GM19099 (cell line): ENCODE measurements around the gene EXT2.

Experiments used
- POLR2A ChIP-seq: IDR thresholded peaks from 3 replicates; pipeline ENCODE4 v1.6.1; 2011; ENCODE audit warnings: low read depth; ENCODE audit not compliant: insufficient read length; ENCODE audit errors: extremely low read depth

The EXT2 gene

DNA sequence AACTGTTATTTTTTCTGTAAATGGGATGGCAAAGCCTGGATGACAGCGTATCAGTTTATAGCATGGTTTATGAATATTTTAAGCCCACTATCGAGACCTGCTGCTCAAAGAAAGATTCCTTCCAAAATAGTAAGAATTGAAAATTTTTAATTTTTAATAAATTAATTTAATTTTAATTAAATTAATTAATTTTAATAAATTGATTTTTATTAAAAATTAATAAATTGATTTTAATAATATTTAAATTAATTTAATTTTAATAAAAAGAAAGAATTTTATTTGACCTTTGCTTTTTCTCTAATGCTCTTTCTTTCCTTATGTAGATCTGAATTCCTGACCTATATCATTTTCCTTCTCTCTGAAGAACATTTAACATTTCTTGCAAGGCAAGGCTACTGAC, 62.9 kb downstream of the EXT2 start:
- no peak for TF ChIP-seq POLR2A

DNA sequence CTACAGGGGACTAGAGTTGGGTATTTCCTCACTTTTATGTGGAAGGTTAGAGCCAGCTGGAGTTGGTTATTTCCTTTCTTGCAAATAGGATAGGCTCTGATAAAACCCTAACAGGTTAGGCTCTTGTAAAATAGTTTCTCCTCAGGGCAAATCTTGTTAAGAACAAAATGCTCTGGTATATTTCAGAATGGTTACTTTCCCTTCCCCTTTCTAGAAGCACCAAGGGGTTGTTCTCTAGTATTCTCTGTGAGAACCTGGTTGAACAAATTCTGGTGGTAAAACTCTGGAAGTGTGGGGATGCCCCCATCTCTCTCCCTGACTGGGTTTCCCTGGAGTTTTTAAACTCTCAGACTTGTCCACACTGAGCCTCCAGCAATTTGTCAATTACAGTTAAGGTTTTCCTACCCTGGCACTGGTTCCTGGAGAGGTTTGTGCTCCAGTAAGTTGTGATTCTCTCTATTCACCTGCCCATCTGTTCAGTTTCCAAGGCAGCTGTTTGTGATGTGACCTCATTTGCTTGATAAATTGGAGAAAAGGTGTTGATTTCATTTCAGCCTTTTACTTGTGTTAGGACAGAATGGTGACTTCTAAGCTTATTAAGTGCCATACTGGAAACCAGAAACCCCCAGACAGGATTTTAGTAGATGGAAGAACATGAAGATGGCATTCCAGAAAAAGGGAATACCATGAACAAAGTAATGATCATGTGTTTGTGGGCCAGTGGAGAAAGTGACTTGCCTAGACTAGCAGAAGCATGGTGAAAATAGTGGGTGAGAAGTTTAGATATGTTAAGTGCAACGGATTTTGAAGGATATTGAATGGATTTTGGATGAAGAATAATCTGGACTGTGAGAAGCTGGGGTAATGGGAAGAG, 64.6 kb downstream of the EXT2 start:
- no peak for TF ChIP-seq POLR2A

DNA sequence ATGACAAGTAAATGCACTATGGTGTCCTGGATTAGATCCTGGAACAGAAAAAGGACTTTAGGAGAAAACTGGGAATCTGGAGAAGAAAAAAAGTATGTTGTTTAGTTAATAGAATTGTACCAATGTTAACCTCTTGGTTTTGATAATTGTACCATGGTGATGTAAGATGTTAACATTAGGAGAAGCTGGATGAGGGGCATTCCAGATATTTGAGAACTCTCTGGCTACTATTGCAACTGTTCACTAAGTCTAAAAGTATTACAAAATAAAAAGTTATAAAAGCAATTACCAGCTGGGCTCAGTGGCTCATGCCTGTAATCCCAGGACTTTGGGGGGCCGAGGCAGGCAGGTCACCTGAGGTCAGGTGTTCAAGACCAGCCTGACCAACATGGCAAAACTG, 66.5 kb downstream of the EXT2 start:
- TF ChIP-seq POLR2A = no peak

DNA sequence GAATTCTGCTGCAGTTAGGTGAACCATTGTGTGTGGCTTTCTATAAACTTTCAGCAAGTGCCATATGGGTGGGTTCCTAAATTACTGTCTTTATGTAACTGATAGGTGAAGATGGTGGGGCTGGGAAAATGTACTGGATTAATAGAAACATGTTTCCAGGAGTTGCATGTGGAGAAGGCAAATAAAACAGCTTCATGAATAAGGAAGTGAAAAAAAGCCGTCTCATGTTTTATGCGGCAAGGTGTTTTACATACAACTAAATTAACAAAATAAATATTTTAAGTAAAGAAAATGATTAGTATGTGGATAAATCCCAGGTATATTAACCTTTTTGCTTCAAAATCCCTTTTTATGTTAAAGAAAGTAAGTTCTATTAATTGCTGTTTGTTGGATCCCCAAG, 67.2 kb downstream of the EXT2 start:
- no peak for TF ChIP-seq POLR2A

- no peak for TF ChIP-seq POLR2A
These were observed 70.0 kb downstream of the EXT2 start for GRCh38 chr11:44165432-44165831.

- TF ChIP-seq POLR2A = no peak
These were observed 71.6 kb downstream of the EXT2 start for GRCh38 chr11:44167046-44167445.

- no peak for TF ChIP-seq POLR2A
These were observed 76.0 kb downstream of the EXT2 start for GRCh38 chr11:44171518-44171917.

GRCh38 chr11:44172966-44173365, 77.5 kb downstream of the EXT2 start:
- no peak for TF ChIP-seq POLR2A

DNA sequence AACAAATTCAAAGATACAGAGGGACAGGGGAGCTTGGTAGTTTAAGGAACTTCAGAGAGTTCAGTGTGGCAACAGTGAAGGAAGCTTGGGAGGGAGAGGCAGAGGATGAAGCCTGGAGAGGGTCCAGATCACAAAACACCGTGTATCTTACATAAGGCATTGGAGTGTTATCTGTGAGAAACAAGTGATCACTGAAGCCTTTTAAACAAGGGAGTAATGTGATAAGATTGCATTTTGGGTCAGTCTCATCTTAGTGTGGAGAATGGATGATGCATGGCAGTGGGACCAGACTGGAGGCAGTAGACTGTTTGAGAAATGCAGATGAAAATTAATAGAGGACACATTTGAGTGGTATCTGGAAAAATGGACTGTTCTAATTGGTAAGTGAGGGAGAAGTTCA, 79.4 kb downstream of the EXT2 start:
- no peak for TF ChIP-seq POLR2A

- TF ChIP-seq POLR2A = no peak
These were observed 81.2 kb downstream of the EXT2 start for GRCh38 chr11:44176546-44177213.

DNA sequence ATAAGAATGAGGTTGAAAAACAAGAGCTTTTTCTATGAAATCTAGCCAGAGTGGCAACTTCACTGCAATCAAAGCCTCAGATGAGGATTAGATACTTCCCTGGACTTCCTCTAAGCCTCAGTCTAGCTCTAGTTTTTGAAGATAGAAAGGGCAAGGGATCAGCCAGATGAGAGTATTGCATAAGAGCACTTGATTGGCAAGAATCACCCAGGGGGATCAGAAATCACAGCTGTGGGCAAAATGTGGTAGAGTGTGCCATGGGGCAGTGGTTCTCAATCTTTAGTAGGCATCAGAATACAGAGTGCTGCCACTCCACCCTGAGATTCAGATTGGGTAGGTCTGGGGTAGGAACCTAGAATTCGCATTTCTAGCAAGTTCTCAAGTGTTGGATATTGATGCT, 82.4 kb downstream of the EXT2 start:
- TF ChIP-seq POLR2A = no peak

DNA sequence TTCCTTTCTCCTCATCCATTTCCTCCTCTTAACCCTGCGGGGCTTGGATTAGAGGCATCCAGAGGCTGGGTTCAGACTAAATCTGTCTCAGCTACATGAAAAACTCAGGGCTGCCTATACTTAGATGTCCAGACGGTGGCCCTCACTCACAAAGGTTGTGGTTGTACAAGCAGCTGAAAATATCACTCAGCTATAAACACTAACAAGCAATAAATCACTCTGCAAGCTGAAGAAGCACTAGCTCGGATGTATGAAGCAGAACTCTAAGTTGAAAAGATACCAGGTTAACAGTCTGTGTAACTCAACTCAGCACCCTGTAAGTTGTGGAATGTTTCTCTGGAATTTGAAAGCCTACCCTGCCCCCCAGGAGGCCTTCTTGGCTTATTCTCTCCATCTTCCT, 82.9 kb downstream of the EXT2 start:
- no peak for TF ChIP-seq POLR2A

GRCh38 chr11:44179173-44179572, 83.7 kb downstream of the EXT2 start:
- no peak for TF ChIP-seq POLR2A

DNA sequence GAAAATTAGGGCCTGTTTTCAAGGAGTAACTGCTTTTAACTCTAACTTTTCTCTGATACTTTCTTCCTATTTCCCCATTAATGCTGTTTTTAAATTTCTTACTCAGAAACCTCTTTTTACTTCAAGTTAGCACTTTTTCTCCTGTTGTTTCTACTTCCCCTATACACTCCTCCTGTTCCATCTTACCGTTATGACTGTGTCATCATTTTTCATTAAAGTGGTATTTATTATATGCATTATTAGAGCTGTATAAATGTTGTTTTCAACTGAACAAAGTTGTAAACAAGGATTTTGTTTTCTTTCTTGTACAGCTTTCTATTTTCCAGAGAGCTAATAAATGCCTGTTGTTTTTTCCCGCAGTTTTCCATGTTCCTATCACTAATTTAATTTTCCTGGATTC, 84.6 kb downstream of the EXT2 start:
- TF ChIP-seq POLR2A = no peak

DNA sequence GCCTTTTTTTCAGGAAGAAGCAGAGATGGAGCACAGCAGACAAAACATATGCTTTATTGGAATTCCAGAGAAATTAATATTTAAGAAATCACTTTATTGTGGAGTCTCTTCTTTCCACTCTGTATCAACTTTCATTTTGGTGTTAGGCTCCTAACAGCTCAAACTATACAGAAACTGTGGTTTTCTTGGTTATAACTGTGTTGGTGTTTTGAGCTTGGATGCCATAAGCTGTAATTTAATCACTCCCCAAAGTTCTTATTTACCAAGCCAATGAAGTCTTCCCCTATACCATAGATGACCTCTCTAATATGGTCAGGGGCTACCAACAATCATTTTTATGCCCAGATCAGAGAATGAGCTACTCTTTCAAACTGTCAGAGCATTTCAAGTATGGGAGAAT, 90.0 kb downstream of the EXT2 start:
- TF ChIP-seq POLR2A = no peak

DNA sequence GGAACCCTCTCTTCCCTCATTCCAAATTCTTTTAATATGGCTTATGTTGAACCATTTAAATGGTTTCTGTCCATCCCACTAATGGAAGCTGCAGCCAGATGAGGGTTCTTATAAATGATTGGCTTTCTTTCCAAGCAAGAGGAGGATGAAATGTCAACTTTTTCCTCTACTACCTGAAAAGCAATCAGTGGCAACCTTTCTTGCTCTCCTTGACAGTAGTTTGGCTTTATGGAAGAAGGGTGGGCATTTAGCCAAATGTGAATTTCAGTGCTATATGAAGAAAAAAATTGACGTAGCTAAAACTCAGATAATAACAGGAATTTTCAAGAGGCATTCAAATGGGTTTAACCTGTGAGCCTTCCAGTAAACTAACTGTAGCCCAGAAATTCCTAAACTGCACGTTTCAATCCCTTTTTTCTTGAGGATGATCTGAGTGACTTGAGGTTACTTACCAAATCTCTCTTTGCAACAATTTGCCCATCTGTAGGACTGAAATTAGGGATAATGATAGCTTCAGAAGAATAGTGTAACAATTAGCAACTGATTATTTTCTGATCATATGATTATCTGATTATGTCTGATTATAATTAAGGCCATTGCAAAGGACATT, 90.9 kb downstream of the EXT2 start:
- no peak for TF ChIP-seq POLR2A
